DOHH2 (cell line): ENCODE results near the gene KDM2A.

ENCODE experiments used
- H3F3A ChIP-seq: fragments of 200-600 bp; sonication (generic), shearing (Covaris generic); 2 replicates; pipeline ENCODE4 v1.6.0; 2016; ENCODE audit warnings: antibody characterized with exemption, mild to moderate bottlenecking; ENCODE audit not compliant: control insufficient read depth, insufficient read depth
- H3K27ac ChIP-seq: fragments of 200-600 bp; sonication (generic); 2 replicates; pipeline ENCODE4 v1.5.1; 2014; ENCODE audit warnings: low read depth, mild to moderate bottlenecking, low read length, moderate library complexity
- H3K27me3 ChIP-seq: fragments of 200-600 bp; sonication (generic); 2 replicates; pipeline ENCODE4 v1.6.1; 2014; ENCODE audit warnings: mild to moderate bottlenecking, low read length, mixed read lengths; ENCODE audit not compliant: control insufficient read depth
- H3K36me3 ChIP-seq: fragments of 200-600 bp; sonication (generic); 2 replicates; pipeline ENCODE4 v1.6.1; 2014; ENCODE audit warnings: mild to moderate bottlenecking, low read length, moderate library complexity, mixed read lengths; ENCODE audit not compliant: control insufficient read depth
- H3K4me1 ChIP-seq: fragments of 200-600 bp; sonication (generic); 2 replicates; pipeline ENCODE4 v1.6.1; 2014; ENCODE audit warnings: mild to moderate bottlenecking, low read length, mixed read lengths; ENCODE audit not compliant: control insufficient read depth
- H3K4me2 ChIP-seq: fragments of 200-600 bp; sonication (generic); 2 replicates; pipeline ENCODE4 v1.6.0; 2014; ENCODE audit warnings: mild to moderate bottlenecking, low read length, moderate library complexity
- H3K4me3 ChIP-seq: fragments of 200-600 bp; sonication (generic); 2 replicates; pipeline ENCODE4 v1.5.1; 2014; ENCODE audit warnings: mild to moderate bottlenecking, low read length, mixed read lengths
- H3K79me2 ChIP-seq: fragments of 200-600 bp; sonication (generic); 2 replicates; pipeline ENCODE4 v1.6.1; 2014; ENCODE audit warnings: mild to moderate bottlenecking, low read length, mixed read lengths; ENCODE audit not compliant: control insufficient read depth
- H3K9me2 ChIP-seq: fragments of 200-600 bp; sonication (generic); replicated peaks from 2 replicates; pipeline ENCODE4 v1.6.1; 2014; ENCODE audit warnings: mild to moderate bottlenecking, low read length, mixed read lengths; ENCODE audit not compliant: control insufficient read depth
- H3K9me3 ChIP-seq: fragments of 200-600 bp; sonication (generic); 2 replicates; pipeline ENCODE4 v1.6.1; 2014; ENCODE audit warnings: antibody characterized with exemption, low read length, mixed read lengths; ENCODE audit not compliant: control insufficient read depth, insufficient read depth
- H4K20me1 ChIP-seq: fragments of 200-600 bp; sonication (generic); 2 replicates; pipeline ENCODE4 v1.6.0; 2014; ENCODE audit warnings: low read depth, mild to moderate bottlenecking, antibody characterized with exemption, low read length, moderate library complexity; ENCODE audit not compliant: control insufficient read depth, insufficient read depth
- EZH2phosphoT487 ChIP-seq: fragments of 200-600 bp; sonication (generic); IDR thresholded peaks from 2 replicates; pipeline ENCODE4 v1.6.1; 2017; ENCODE audit warnings: borderline replicate concordance, mild to moderate bottlenecking, antibody characterized with exemption, low read length, moderate library complexity, mixed read lengths
- TF ChIP-seq, protein P1 (sequence below): fragments of 200-600 bp; sonication (generic); IDR thresholded peaks from one replicate; pipeline ENCODE4 v1.5.1; 2014; ENCODE audit warnings: antibody characterized with exemption, mild to moderate bottlenecking, low read depth, low read length; ENCODE audit not compliant: poor library complexity, severe bottlenecking

KDM2A gene

DNA sequence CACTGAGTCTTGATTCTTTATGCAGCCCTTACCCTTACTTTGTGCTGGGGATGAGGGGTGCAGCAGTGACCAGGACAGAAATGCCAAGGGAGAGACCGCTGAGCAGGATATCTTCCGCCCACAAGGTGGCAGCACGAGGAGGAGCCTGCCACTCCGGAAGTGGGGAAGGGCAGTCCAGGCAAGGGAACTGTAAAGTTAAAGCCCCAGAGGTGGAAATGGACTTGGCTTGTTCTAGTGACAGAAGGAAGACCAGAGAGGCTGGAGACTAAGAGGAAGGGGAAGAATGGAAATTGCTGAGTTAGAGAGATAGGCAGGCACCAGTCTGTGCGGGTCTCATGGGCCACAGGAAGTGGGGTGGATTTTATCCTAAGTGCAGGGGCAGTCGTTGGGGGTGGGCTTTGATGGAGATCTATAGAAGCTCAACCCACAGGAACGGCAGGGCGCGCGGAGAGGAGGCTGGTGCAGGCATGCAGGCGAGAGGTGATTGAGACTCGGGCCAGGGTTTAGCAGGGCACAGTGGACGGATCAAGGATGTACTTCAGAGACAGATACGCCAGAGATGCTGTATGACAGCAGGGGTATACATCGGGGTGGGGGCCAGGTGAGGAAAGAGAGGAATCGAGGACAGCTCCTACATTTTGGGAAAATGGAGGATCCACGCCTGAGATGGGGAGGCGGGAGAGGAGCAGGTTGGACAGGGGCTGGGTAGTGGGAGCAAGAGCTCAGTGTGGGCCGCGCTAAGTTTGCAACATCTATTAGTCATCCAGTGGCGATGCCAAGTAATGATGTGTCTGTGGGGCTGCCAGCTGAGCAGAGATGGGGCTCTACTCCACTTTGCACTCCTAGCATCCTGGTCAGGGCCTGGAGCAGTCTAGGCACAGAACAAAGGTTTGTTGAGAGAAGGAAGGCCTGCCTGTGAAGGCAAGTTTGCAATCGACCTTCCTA, 143.9 kb downstream of the KDM2A start:
- Histone ChIP-seq H3K4me3 (peak overlapping the region; percentile 53), H3K27me3 (no peaks in the 10 kb centered on the region), H3K27ac (peak overlapping the region; percentile 33), H3K36me3 (peaks cover 18% of the 10 kb centered on the region), H4K20me1 (no peaks in the 10 kb centered on the region), H3F3A (peaks cover 14% of the 10 kb centered on the region), H3K9me3 (no peaks in the 10 kb centered on the region), H3K9me2 (no peaks in the 10 kb centered on the region), H3K79me2 (peaks cover 22% of the 10 kb centered on the region), H3K4me2 (peak overlapping the region; percentile 65), H3K4me1 (peaks cover 44% of the 10 kb centered on the region)
- TF ChIP-seq, protein P1, sequence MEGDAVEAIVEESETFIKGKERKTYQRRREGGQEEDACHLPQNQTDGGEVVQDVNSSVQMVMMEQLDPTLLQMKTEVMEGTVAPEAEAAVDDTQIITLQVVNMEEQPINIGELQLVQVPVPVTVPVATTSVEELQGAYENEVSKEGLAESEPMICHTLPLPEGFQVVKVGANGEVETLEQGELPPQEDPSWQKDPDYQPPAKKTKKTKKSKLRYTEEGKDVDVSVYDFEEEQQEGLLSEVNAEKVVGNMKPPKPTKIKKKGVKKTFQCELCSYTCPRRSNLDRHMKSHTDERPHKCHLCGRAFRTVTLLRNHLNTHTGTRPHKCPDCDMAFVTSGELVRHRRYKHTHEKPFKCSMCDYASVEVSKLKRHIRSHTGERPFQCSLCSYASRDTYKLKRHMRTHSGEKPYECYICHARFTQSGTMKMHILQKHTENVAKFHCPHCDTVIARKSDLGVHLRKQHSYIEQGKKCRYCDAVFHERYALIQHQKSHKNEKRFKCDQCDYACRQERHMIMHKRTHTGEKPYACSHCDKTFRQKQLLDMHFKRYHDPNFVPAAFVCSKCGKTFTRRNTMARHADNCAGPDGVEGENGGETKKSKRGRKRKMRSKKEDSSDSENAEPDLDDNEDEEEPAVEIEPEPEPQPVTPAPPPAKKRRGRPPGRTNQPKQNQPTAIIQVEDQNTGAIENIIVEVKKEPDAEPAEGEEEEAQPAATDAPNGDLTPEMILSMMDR, result peak; percentile 97
- no peak for TF ChIP-seq EZH2phosphoT487

DNA sequence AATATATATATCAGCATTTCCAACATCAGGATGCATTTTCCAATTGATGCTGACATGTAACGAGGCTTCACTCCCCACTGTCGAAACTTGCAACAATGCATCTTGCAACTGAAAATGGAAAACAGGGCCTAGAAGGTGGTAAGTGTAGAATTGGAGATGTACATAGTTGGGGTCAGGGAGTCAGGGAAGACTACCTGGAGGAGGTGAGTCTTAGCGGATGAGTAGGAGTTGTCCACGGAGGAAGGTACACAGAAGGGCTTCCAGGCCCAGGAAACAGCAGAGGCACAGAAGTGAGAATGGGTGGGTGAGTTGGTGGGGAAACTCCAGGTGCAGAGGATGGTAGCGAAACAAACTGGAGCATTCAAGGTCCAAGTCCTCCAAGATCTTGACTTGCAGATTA, 145.2 kb downstream of the KDM2A start:
- Histone ChIP-seq H3K9me2 (no peaks in the 10 kb centered on the region), H3K9me3 (no peaks in the 10 kb centered on the region), H3F3A (peaks cover 21% of the 10 kb centered on the region), H3K4me3 (no peak overlapping the region), H3K4me2 (no peak overlapping the region), H4K20me1 (no peaks in the 10 kb centered on the region), H3K79me2 (peaks cover 35% of the 10 kb centered on the region), H3K27ac (no peak overlapping the region), H3K27me3 (no peaks in the 10 kb centered on the region), H3K36me3 (peaks cover 31% of the 10 kb centered on the region), H3K4me1 (peaks cover 56% of the 10 kb centered on the region)
- no peak for TF ChIP-seq EZH2phosphoT487
- TF ChIP-seq, protein P1, result no peak

DNA sequence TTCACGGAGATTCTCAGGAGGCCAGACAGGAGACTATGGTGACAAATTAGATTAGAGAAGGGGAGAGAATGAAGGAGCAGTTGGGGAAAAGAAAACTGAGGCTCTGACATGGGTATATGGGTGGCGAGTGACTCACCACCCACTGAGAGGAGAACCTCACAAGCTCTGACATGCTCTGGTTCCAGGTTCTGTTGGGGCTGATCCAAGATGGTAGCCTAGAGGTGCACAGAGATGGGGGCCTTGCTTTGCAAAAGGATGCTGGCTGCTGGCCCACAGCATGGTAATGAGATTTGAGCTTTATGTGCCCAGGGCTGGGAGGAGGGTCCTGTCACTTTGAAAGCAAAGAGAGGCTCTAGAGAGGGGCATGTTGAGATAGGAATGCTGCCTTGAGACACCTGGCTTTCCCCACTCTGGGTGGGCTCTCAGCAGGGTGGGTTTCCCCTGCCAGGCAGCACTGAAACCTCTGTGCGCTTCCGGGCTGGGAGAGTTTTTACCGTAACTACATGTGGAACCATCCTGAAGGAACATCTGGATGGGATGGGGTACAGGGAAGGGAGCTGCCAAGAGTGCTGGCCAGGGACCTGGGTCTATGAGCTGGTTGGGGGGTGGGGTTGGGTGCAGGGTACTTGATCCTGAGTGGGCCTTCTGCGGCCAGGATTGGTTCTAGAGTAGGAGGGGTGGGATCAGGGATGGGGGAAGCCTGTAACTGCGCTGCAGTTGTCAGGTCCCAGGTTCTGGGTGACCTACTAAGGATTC, 146.0 kb downstream of the KDM2A start:
- Histone ChIP-seq H3K4me3 (no peak overlapping the region), H3K4me2 (peak overlapping the region; percentile 59; the same call in 1 of the 2 replicates), H3K4me1 (peaks cover 64% of the 10 kb centered on the region), H3K27me3 (no peaks in the 10 kb centered on the region), H3K36me3 (peaks cover 39% of the 10 kb centered on the region), H3F3A (peaks cover 29% of the 10 kb centered on the region), H3K27ac (no peak overlapping the region), H3K79me2 (peaks cover 43% of the 10 kb centered on the region), H4K20me1 (no peaks in the 10 kb centered on the region; the same call in 1 of the 2 replicates), H3K9me2 (no peaks in the 10 kb centered on the region), H3K9me3 (no peaks in the 10 kb centered on the region)
- TF ChIP-seq EZH2phosphoT487, result no peak
- TF ChIP-seq, protein P1, result no peak
